Activated CD4-positive, alpha-beta T cell treated with anti-CD3 and anti-CD28 coated beads, Interleukin-2, amount 10 ng/mL, durations not matched to agents 7 days and 5 days (primary cell): ENCODE measurements around the gene GEMIN4. TPM values are rescaled to one million over a fixed set of nuclear protein-coding genes. Genes with fewer than 3 reads are reported as not detected.
"Not testable (repeated sequence)": the region's sequence is repeated elsewhere in the genome, so short reads cannot be mapped to it uniquely, and the experiment has no call there.

Source experiments
- CTCF ChIA-PET: fragments of 350-600 bp; sonication (Branson Sonifier 250); formaldehyde crosslinking; loops from one replicate; lab custom pipeline; 2021; ENCODE audit warnings: antibody characterized with exemption; lab: Charles Lee
- POLR2A ChIA-PET: fragments of 350-600 bp; sonication (Branson Sonifier 250); formaldehyde crosslinking; loops from one replicate; lab custom pipeline; 2021; ENCODE audit warnings: antibody characterized with exemption; lab: Charles Lee
- DNase-seq: peaks from one replicate; pipeline ENCODE4 v3.0.0-alpha.2; 2020
- H3K27ac Mint-ChIP-seq: one replicate; pipeline ENCODE4 v1.8.0; 2021; ENCODE audit warnings: mild to moderate bottlenecking, moderate library complexity, mixed read lengths
- H3K27me3 Mint-ChIP-seq: one replicate; pipeline ENCODE4 v1.8.0; 2021; ENCODE audit warnings: mixed read lengths
- H3K36me3 Mint-ChIP-seq: one replicate; pipeline ENCODE4 v1.8.0; 2021; ENCODE audit warnings: low read depth, mixed read lengths
- H3K4me1 Mint-ChIP-seq: one replicate; pipeline ENCODE4 v1.8.0; 2021; ENCODE audit warnings: mixed read lengths
- H3K4me3 Mint-ChIP-seq: one replicate; pipeline ENCODE4 v1.8.0; 2021; ENCODE audit warnings: mild to moderate bottlenecking, moderate library complexity, mixed read lengths
- H3K9me3 Mint-ChIP-seq: one replicate; pipeline ENCODE4 v1.8.0; 2021; ENCODE audit warnings: mixed read lengths
- total RNA-seq, 2 experiments: library from RNA; stranded (reverse); gene quantifications; one replicate each; pipeline ENCODE4 v1.2.3, GENCODE V29; 2021

Gene GEMIN4
- total RNA-seq, 2 experiments from 2014 or later = 29.1 to 35.7 TPM

GRCh38 chr17:703081-703875 lies 48.8 kb downstream of the GEMIN4 start:
- no peaks in the 10 kb centered on the region for H3K27me3 Mint-ChIP-seq
- H3K36me3 Mint-ChIP-seq = peaks cover 3% of the 10 kb centered on the region

GRCh38 chr17:700504-701094 lies 51.5 kb downstream of the GEMIN4 start:
- peak; percentile 47 for DNase-seq
- Mint-ChIP-seq H3K27me3 (no peaks in the 10 kb centered on the region), H3K27ac (peak overlapping the region; percentile 64), H3K36me3 (peaks cover 7% of the 10 kb centered on the region), H3K9me3 (no peaks in the 10 kb centered on the region), H3K4me3 (no peak overlapping the region), H3K4me1 (no peaks in the 10 kb centered on the region)
- POLR2A ChIA-PET = interaction anchor here (1.0 kb wide), 1 partner anchor 288 kb away, joined by 8 read pairs; no protein-coding TSS in a partner anchor
- CTCF ChIA-PET = interaction anchor here (0.5 to 5.0 kb wide), 15 partner anchors 10 to 550 kb away, joined by 3 to 38 read pairs (median 3); partner anchors contain the start of gene TIMM22

More at GRCh38 chr17:703081-703875, 48.8 kb downstream of the GEMIN4 start:
- H3K9me3 Mint-ChIP-seq = no peaks in the 10 kb centered on the region
- no peak for DNase-seq
- no peak overlapping the region for H3K4me3 Mint-ChIP-seq
- CTCF ChIA-PET = interaction anchor here (0.7 to 1.3 kb wide), 3 partner anchors 176 to 484 kb away, joined by 3 to 5 read pairs (median 3); no protein-coding TSS in a partner anchor
- POLR2A ChIA-PET = interaction anchor here (0.7 kb wide), 1 partner anchor 506 kb away, joined by 5 read pairs; no protein-coding TSS in a partner anchor
- no peaks in the 10 kb centered on the region for H3K4me1 Mint-ChIP-seq
- H3K27ac Mint-ChIP-seq = no peak overlapping the region

GRCh38 chr17:699345-699744 lies 52.7 kb downstream of the GEMIN4 start:
- ChIA-PET POLR2A (no interaction called here), CTCF (interaction anchor here (1.0 to 5.0 kb wide), 8 partner anchors 8 to 335 kb away, joined by 3 to 38 read pairs (median 3); a partner anchor contains a TSS)
- Mint-ChIP-seq H3K4me1 (no peaks in the 10 kb centered on the region), H3K27me3 (no peaks in the 10 kb centered on the region), H3K36me3 (peaks cover 13% of the 10 kb centered on the region), H3K4me3 (no peak overlapping the region), H3K9me3 (no peaks in the 10 kb centered on the region), H3K27ac (no peak overlapping the region)
- DNase-seq = no peak

- H3K27me3 Mint-ChIP-seq, H3K4me3 Mint-ChIP-seq, H3K4me1 Mint-ChIP-seq, POLR2A ChIA-PET, DNase-seq, H3K27ac Mint-ChIP-seq, H3K9me3 Mint-ChIP-seq: not testable (repeated sequence)
- peaks cover 18% of the 10 kb centered on the region for H3K36me3 Mint-ChIP-seq
- CTCF ChIA-PET = interaction anchor here (1.0 to 5.0 kb wide), 6 partner anchors 9 to 287 kb away, joined by 3 to 38 read pairs (median 4); a partner anchor contains a TSS
Observed at GRCh38 chr17:698096-698495, 54.0 kb downstream of the GEMIN4 start.

GRCh38 chr17:697682-698081 lies 54.4 kb downstream of the GEMIN4 start:
- POLR2A ChIA-PET = no interaction called here
- Mint-ChIP-seq H3K27me3 (no peaks in the 10 kb centered on the region), H3K27ac (no peak overlapping the region), H3K36me3 (peaks cover 18% of the 10 kb centered on the region), H3K9me3 (no peaks in the 10 kb centered on the region), H3K4me1 (no peaks in the 10 kb centered on the region), H3K4me3 (no peak overlapping the region)
- CTCF ChIA-PET = interaction anchor here (1.3 to 5.0 kb wide), 5 partner anchors 9 to 286 kb away, joined by 3 to 38 read pairs (median 4); a partner anchor contains a TSS
- no peak for DNase-seq

- no peak overlapping the region for H3K4me3 Mint-ChIP-seq
- ChIA-PET CTCF (no interaction called here), POLR2A (no interaction called here)
- H3K27me3 Mint-ChIP-seq = no peaks in the 10 kb centered on the region
- no peak for DNase-seq
- no peak overlapping the region for H3K27ac Mint-ChIP-seq
- peaks cover 20% of the 10 kb centered on the region for H3K36me3 Mint-ChIP-seq
- no peaks in the 10 kb centered on the region for H3K9me3 Mint-ChIP-seq
- H3K4me1 Mint-ChIP-seq = no peaks in the 10 kb centered on the region
Observed at GRCh38 chr17:696369-696768, 55.7 kb downstream of the GEMIN4 start.

Other genes with a start within 250 kb of the GEMIN4 start
- 10 to 100 TPM; 65.1 to 75.7 TPM for gene VPS53, start 37.4 kb downstream of the GEMIN4 start, total RNA-seq
- gene TLCD3A, start 19.7 kb downstream of the GEMIN4 start, total RNA-seq = 1 to 10 TPM; 5.6 to 5.8 TPM
- 10 to 100 TPM; 57.6 to 71.6 TPM for gene GLOD4, start 30.0 kb upstream of the GEMIN4 start, total RNA-seq
- gene MRM3, start 30.1 kb upstream of the GEMIN4 start, total RNA-seq = 10 to 100 TPM; 16.9 to 19.6 TPM
- gene NXN, start 227.5 kb upstream of the GEMIN4 start, total RNA-seq = under 1 TPM; 0.22 to 0.65 TPM
- gene TIMM22, start 244.9 kb upstream of the GEMIN4 start, total RNA-seq = 1 to 10 TPM; 8.4 to 9.2 TPM